ENCODE measurements around the gene IFI6.

DNA sequence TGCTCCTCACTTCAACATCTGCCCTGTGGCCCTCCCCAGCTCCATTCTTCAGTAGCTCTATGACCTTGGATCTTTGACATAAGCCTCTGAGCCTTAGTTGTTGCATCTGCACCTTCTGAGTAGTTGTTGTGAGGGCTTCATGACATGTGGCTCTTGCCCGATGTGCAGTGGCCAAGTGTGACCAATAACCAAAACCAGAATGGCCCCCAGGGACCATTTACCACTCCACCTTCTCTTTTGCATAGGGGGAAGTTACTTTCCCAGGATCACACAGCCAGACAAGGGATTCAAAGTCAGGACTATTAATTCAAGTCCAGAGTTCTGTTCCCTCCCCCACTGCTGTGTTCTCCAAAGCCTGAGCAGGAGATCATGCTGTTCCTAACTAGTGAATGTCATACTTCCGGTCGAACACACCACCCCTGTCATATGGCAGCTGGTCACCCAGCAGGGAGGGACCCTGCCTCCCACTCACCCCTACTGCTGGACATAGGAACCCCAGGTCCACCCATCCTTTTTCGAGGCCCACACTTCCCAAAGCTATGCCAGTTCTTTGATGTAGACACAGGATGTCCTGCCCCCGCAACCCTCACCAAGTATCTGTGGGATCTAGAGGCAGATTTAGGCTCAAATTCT is 41.0 kb downstream of the IFI6 start:
- TF ChIP-seq CTCF (IDR thresholded peaks at IDR 0.05): no peak
- TF ChIP-seq EP300 (IDR thresholded peaks at IDR 0.05; ENCODE audit: low read depth): no peak
- TF ChIP-seq POLR2A (IDR thresholded peaks at IDR 0.05): no peak
